Right renal pelvis (tissue), 4 donors: ENCODE data around the gene ESF1. TPM values are rescaled to one million over a fixed set of nuclear protein-coding genes. Genes with fewer than 3 reads are reported as not detected.
A peak's percentile ranks its signal among the peaks of the same experiment; 100 is the strongest.
"Not testable (repeated sequence)": the region's sequence is repeated elsewhere in the genome, so short reads cannot be mapped to it uniquely, and the experiment has no call there.

Experiments
- DNase-seq, 4 donors: peaks; one replicate each; pipeline ENCODE4 v3.0.0-alpha.2; 2013; ENCODE audit warnings: low read depth in 4 of 4, low spot score in 3 of 4, missing footprints in 1 of 4
- polyA plus RNA-seq, 4 donors: library from polyadenylated mRNA; unstranded; fragments of 120-200 nt; gene quantifications; one replicate each; pipeline ENCODE4 v1.2.1, GENCODE V29; 2013; ENCODE audit not compliant: insufficient read length in 4 of 4

The ESF1 gene
- polyA plus RNA-seq, 4 donors: 22.4 to 30.5 (median 27.7) TPM

- no peak for DNase-seq
Observed at GRCh38 chr20:13739731-13740649, 44.7 kb downstream of the ESF1 start.

GRCh38 chr20:13738187-13738586 lies 46.5 kb downstream of the ESF1 start:
- DNase-seq: not testable (repeated sequence)

- DNase-seq: no peak
Observed at GRCh38 chr20:13736436-13737191, 48.1 kb downstream of the ESF1 start.

- no peak for DNase-seq
Observed at GRCh38 chr20:13735826-13736225, 48.9 kb downstream of the ESF1 start.

GRCh38 chr20:13723011-13723410 lies 61.7 kb downstream of the ESF1 start:
- no peak for DNase-seq

GRCh38 chr20:13718171-13718570 lies 66.5 kb downstream of the ESF1 start:
- no peak for DNase-seq

GRCh38 chr20:13717631-13718044 lies 67.1 kb downstream of the ESF1 start:
- DNase-seq: no peak

GRCh38 chr20:13715171-13715570 lies 69.5 kb downstream of the ESF1 start:
- no peak for DNase-seq

- no peak for DNase-seq
Observed at GRCh38 chr20:13708234-13708633, 76.5 kb downstream of the ESF1 start.

GRCh38 chr20:13703265-13703664 lies 81.5 kb downstream of the ESF1 start:
- DNase-seq: no peak

- DNase-seq: no peak
Observed at GRCh38 chr20:13701486-13701885, 83.2 kb downstream of the ESF1 start.

- DNase-seq: no peak
Observed at GRCh38 chr20:13700761-13701160, 84.0 kb downstream of the ESF1 start.

GRCh38 chr20:13694420-13695150 lies 90.1 kb downstream of the ESF1 start:
- DNase-seq: no peak

- no peak for DNase-seq
Observed at GRCh38 chr20:13692802-13693736, 91.7 kb downstream of the ESF1 start.

GRCh38 chr20:13690943-13691342 lies 93.8 kb downstream of the ESF1 start:
- DNase-seq: peak; percentile 4 to 33 (median 18)

GRCh38 chr20:13687815-13688214 lies 96.9 kb downstream of the ESF1 start:
- DNase-seq: no peak

GRCh38 chr20:13685623-13686022 lies 99.1 kb downstream of the ESF1 start:
- DNase-seq: no peak

GRCh38 chr20:13684566-13685222 lies 100.0 kb downstream of the ESF1 start:
- DNase-seq: no peak

GRCh38 chr20:13683833-13684232 lies 100.9 kb downstream of the ESF1 start:
- DNase-seq: no peak
